Measurements from ENCODE around the gene CST3. TPM values are rescaled to one million over a fixed set of nuclear protein-coding genes. Genes with fewer than 3 reads are reported as not detected.

CST3 gene
- total and polyA plus RNA-seq, 10 of the 15 experiments (the other 5 are each of a cell fraction or from before 2014, with no cell fraction given): 11.8 to 127 (median 57.8) TPM

GRCh38 chr20:23658336-23658735 lies 20.6 kb upstream of the CST3 start:
- H3K27me3 ChIP-seq (replicated peaks in 1 of 2; ENCODE audit: control insufficient read depth in 2 of 2, insufficient read depth in 2 of 2, low read length in 1 of 2): no peaks in the 10 kb centered on the region
- H3K36me3 ChIP-seq (ENCODE audit: control insufficient read depth in 2 of 2, insufficient read depth in 2 of 2, low read length in 1 of 2): no peaks in the 10 kb centered on the region
- intact Hi-C loops (cut with micrococcal nuclease; ENCODE audit: unreplicated experiment): no loop called here
- H3K4me3 ChIP-seq: no peak overlapping the region
- ATAC-seq (no peak), FAIRE-seq (no peak), DNase-seq (ENCODE audit: low read depth, low spot score) (no peak)
- no peaks in the 10 kb centered on the region for H3K79me2 ChIP-seq (ENCODE audit: control insufficient read depth, insufficient read depth, low read length)
- 0% methylated on average over 2 of the region's 2 CpGs for WGBS (ENCODE audit: insufficient coverage, insufficient replicate concordance, low lambda C conversion rate, missing lambda C conversion rate)
- POLR2A ChIA-PET: no interaction called here
- no TSS peak for BruUV-seq (replicated peaks)
- in situ Hi-C loops (cut with MboI): no loop called here
- H2AFZ ChIP-seq (ENCODE audit: control insufficient read depth, low read depth, low read length): no peak overlapping the region
- no peak for TF ChIP-seq TCF12 (IDR thresholded peaks at IDR 0.05; ENCODE audit: low read depth, low read length)
- H3K27ac ChIP-seq (ENCODE audit: control insufficient read depth, insufficient read depth): no peak overlapping the region
- no peaks in the 10 kb centered on the region for H4K20me1 ChIP-seq (ENCODE audit: control insufficient read depth, insufficient read depth)
- CTCF ChIA-PET: no interaction called here
- no peak overlapping the region for H3K4me2 ChIP-seq (ENCODE audit: control insufficient read depth, insufficient read depth)
- H3K4me1 ChIP-seq (ENCODE audit: control insufficient read depth, insufficient read depth, low read length): peaks cover 6% of the 10 kb centered on the region
- no peak overlapping the region for H3K9ac ChIP-seq (ENCODE audit: control insufficient read depth, insufficient read depth, low read length)
- H3K9me3 ChIP-seq (replicated peaks; ENCODE audit: control insufficient read depth, insufficient read depth, low read length): no peaks in the 10 kb centered on the region
- RAD21 ChIA-PET (ENCODE audit: unreplicated experiment): no interaction called here
- SMC1A ChIA-PET (ENCODE audit: uncharacterized antibody, unreplicated experiment): no interaction called here

GRCh38 chr20:23657202-23657601 lies 19.4 kb upstream of the CST3 start:
- in situ Hi-C loops (cut with MboI): no loop called here
- Histone ChIP-seq H3K36me3 (ENCODE audit: control insufficient read depth in 2 of 2, insufficient read depth in 2 of 2, low read length in 1 of 2) (no peaks in the 10 kb centered on the region), H3K4me3 (no peak overlapping the region), H3K4me2 (ENCODE audit: control insufficient read depth, insufficient read depth) (no peak overlapping the region), H2AFZ (ENCODE audit: control insufficient read depth, low read depth, low read length) (no peak overlapping the region), H3K27me3 (replicated peaks in 1 of 2; ENCODE audit: control insufficient read depth in 2 of 2, insufficient read depth in 2 of 2, low read length in 1 of 2) (no peaks in the 10 kb centered on the region), H3K9me3 (replicated peaks; ENCODE audit: control insufficient read depth, insufficient read depth, low read length) (no peaks in the 10 kb centered on the region), H3K79me2 (ENCODE audit: control insufficient read depth, insufficient read depth, low read length) (no peaks in the 10 kb centered on the region), H3K4me1 (ENCODE audit: control insufficient read depth, insufficient read depth, low read length) (peaks cover 6% of the 10 kb centered on the region), H3K9ac (ENCODE audit: control insufficient read depth, insufficient read depth, low read length) (no peak overlapping the region), H4K20me1 (ENCODE audit: control insufficient read depth, insufficient read depth) (no peaks in the 10 kb centered on the region), H3K27ac (ENCODE audit: control insufficient read depth, insufficient read depth) (no peak overlapping the region)
- BruUV-seq (replicated peaks): no TSS peak
- FAIRE-seq: no peak
- intact Hi-C loops (cut with micrococcal nuclease; ENCODE audit: unreplicated experiment): no loop called here
- ChIA-PET SMC1A (ENCODE audit: uncharacterized antibody, unreplicated experiment) (no interaction called here), RAD21 (ENCODE audit: unreplicated experiment) (no interaction called here), POLR2A (no interaction called here), CTCF (interaction anchor here (1.2 kb wide), 1 partner anchor 11 kb away, joined by 3 read pairs; no protein-coding TSS in a partner anchor)
- WGBS (ENCODE audit: insufficient coverage, insufficient replicate concordance, low lambda C conversion rate, missing lambda C conversion rate): 44% methylated on average over 8 of the region's 8 CpGs
- ATAC-seq: no peak
- no peak for DNase-seq (ENCODE audit: low read depth, low spot score)
- TF ChIP-seq FOXK2 (IDR thresholded peaks at IDR 0.05): no peak
- no peak for TF ChIP-seq POLR2AphosphoS5 (IDR thresholded peaks at IDR 0.05; ENCODE audit: low read length)
- no peak for TF ChIP-seq NFYA (IDR thresholded peaks at IDR 0.05; ENCODE audit: borderline replicate concordance, low read depth, low read length)
- no peak for TF ChIP-seq USF2 (IDR thresholded peaks at IDR 0.05; ENCODE audit: borderline replicate concordance, low read depth, low read length)
- TF ChIP-seq KLF5 (IDR thresholded peaks at IDR 0.05; ENCODE audit: partially characterized antibody): no peak
- TF ChIP-seq BRCA1 (IDR thresholded peaks at IDR 0.05; ENCODE audit: low read depth, low read length): no peak
- TF ChIP-seq REST (IDR thresholded peaks at IDR 0.05; ENCODE audit: low read depth, low read length): no peak
- no peak for TF ChIP-seq BACH1 (IDR thresholded peaks at IDR 0.05; ENCODE audit: borderline replicate concordance)
- no peak for TF ChIP-seq MAX (IDR thresholded peaks at IDR 0.05; ENCODE audit: low read depth, low read length)
- no peak for TF ChIP-seq RUNX3 (IDR thresholded peaks at IDR 0.05; ENCODE audit: low read length)

All from GM12878 (cell line).